Measurements from ENCODE around the gene SLC7A4. TPM values are rescaled to one million over a fixed set of nuclear protein-coding genes. Genes with fewer than 3 reads are reported as not detected.

SLC7A4 gene
- total and polyA plus RNA-seq, 12 donors: 0.07 to 0.78 (median 0.17) TPM; not detected in 7

GRCh38 chr22:21077884-21078508 lies 45.6 kb upstream of the SLC7A4 start:
- no peaks in the 10 kb centered on the region for H3K9me3 ChIP-seq
- H3K4me3 ChIP-seq: no peak overlapping the region
- H3K27ac ChIP-seq: no peak overlapping the region
- no peaks in the 10 kb centered on the region for H3K36me3 ChIP-seq
- 76 to 77% methylated on average over 16 of the region's 16 CpGs for WGBS, 2 donors
- DNase-seq: no peak
- H3K27me3 ChIP-seq: peaks cover 0 to 5% (median 0%) of the 10 kb centered on the region in 7 donors
- no peaks in the 10 kb centered on the region for H3K4me1 ChIP-seq
- TF ChIP-seq CTCF (IDR thresholded peaks at IDR 0.05): no peak
- no peak for ATAC-seq
- intact Hi-C loops (cut with DNase I): loop anchor here in 1 of 10 donors (10.0 kb wide), 1 partner anchor 183 kb away; no protein-coding TSS in a partner anchor

- Histone ChIP-seq H3K4me3 (no peak overlapping the region), H3K9me3 (no peaks in the 10 kb centered on the region), H3K4me1 (no peaks in the 10 kb centered on the region), H3K27ac (no peak overlapping the region), H3K27me3 (peaks cover 0 to 5% (median 0%) of the 10 kb centered on the region in 7 donors), H3K36me3 (no peaks in the 10 kb centered on the region)
- intact Hi-C loops (cut with DNase I): loop anchor here in 1 of 10 donors (10.0 kb wide), 1 partner anchor 182 kb away; no protein-coding TSS in a partner anchor
- DNase-seq (no peak), ATAC-seq (peak in 1 of 8 donors; percentile 8)
- TF ChIP-seq CTCF (IDR thresholded peaks at IDR 0.05): no peak
- WGBS, 2 donors: 86 to 89% methylated on average over 21 of the region's 21 CpGs
These were observed 44.7 kb upstream of the SLC7A4 start for GRCh38 chr22:21076912-21077625.

GRCh38 chr22:21075516-21076138 lies 43.3 kb upstream of the SLC7A4 start:
- ATAC-seq: no peak
- no peak for DNase-seq
- no peaks in the 10 kb centered on the region for H3K36me3 ChIP-seq
- no peak for TF ChIP-seq CTCF (IDR thresholded peaks at IDR 0.05)
- H3K4me1 ChIP-seq: no peaks in the 10 kb centered on the region
- WGBS, 2 donors: 92% methylated on average over 14 of the region's 14 CpGs
- no peak overlapping the region for H3K4me3 ChIP-seq
- no peak overlapping the region for H3K27ac ChIP-seq
- peaks cover 0 to 5% (median 0%) of the 10 kb centered on the region in 7 donors for H3K27me3 ChIP-seq
- no peaks in the 10 kb centered on the region for H3K9me3 ChIP-seq
- intact Hi-C loops (cut with DNase I): loop anchor here in 1 of 10 donors (10.0 kb wide), 1 partner anchor 181 kb away; no protein-coding TSS in a partner anchor

GRCh38 chr22:21074102-21074715 lies 41.8 kb upstream of the SLC7A4 start:
- 62 to 74% methylated on average over 7 of the region's 7 CpGs for WGBS, 2 donors
- H3K4me1 ChIP-seq: no peaks in the 10 kb centered on the region
- peak in 2 of 8 donors; percentile 14 to 77 for ATAC-seq

More at GRCh38 chr22:21074102-21074715, 41.8 kb upstream of the SLC7A4 start:
- Histone ChIP-seq H3K27me3 (peaks cover 0 to 5% (median 0%) of the 10 kb centered on the region in 7 donors), H3K27ac (no peak overlapping the region), H3K9me3 (no peaks in the 10 kb centered on the region), H3K4me3 (no peak overlapping the region), H3K36me3 (no peaks in the 10 kb centered on the region)
- DNase-seq: no peak
- intact Hi-C loops (cut with DNase I): loop anchor here in 1 of 10 donors (10.0 kb wide), 1 partner anchor 179 kb away; no protein-coding TSS in a partner anchor
- no peak for TF ChIP-seq CTCF (IDR thresholded peaks at IDR 0.05)
